Measurements from ENCODE around the gene MORN5.
"Not testable (repeated sequence)": the region's sequence is repeated elsewhere in the genome, so short reads cannot be mapped to it uniquely, and the experiment has no call there.

Gene MORN5

DNA sequence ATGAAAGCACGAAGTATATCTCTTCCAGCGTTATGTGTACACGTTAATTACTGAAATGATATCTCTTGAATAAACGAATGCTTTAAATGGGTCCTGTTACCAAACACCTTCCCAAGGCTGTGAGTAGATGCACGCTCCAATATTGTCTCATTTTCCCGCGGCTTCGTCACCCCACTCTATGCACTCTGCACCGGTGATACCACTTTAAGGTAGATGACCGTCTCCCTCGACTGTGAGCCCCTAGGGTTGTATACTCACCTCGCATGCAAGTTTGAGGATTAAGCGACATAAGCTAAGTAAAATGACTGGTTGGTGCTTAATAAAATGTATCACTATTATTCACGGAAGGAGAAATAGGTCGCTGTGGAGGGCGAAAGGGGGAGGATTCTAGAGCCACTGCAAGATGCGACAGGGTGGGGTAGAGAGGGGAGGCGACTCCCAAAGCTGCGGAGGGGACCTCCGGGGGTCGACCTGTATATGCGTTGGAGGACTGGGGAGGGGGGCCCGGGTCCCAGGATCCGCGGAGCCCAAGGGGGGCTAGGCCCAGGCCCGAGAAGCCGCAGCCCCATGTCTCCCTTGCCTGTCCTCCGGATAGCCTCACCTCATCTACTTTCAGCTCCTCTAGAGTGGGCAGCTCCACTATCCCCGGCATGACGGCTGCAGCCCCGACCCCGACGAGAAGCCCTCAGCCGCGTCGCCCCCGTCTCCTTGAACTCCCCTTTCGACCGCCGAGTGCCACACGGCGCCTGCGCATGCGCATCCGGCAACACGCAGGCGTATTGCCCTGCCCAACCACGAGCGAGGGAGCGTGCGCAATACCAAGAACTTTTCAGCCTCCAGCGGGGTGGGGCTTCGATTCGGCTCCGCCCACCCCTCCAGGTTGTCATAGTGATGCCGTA is at the start of gene MORN5, which contains the start of gene NDUFA8:
TSS of gene MORN5 (plus strand) at position 883 of the 899 bp plus-strand sequence. CDS start 65 bp downstream, outside the sequence.
TSS of gene NDUFA8 (minus strand) at position 754 of the 899 bp plus-strand sequence. CDS start at position 652, 102 bp downstream.
- H3K4me3 ChIP-seq (ENCODE audit: low read length), result peak within 1 kb of the TSS; percentile 96

GRCh38 chr9:122110100-122110833 is 49.4 kb upstream of the MORN5 start:
- no peak for TF ChIP-seq ZNF274 (IDR thresholded peaks at IDR 0.05; ENCODE audit: low read depth, low read length)
- no peak overlapping the region for H3K4me3 ChIP-seq (ENCODE audit: low read length)

More for the DNA sequence above, at the start of gene MORN5, which contains the start of gene NDUFA8:
- TF ChIP-seq ZNF274 (IDR thresholded peaks at IDR 0.05; ENCODE audit: low read depth, low read length), result no peak

DNA sequence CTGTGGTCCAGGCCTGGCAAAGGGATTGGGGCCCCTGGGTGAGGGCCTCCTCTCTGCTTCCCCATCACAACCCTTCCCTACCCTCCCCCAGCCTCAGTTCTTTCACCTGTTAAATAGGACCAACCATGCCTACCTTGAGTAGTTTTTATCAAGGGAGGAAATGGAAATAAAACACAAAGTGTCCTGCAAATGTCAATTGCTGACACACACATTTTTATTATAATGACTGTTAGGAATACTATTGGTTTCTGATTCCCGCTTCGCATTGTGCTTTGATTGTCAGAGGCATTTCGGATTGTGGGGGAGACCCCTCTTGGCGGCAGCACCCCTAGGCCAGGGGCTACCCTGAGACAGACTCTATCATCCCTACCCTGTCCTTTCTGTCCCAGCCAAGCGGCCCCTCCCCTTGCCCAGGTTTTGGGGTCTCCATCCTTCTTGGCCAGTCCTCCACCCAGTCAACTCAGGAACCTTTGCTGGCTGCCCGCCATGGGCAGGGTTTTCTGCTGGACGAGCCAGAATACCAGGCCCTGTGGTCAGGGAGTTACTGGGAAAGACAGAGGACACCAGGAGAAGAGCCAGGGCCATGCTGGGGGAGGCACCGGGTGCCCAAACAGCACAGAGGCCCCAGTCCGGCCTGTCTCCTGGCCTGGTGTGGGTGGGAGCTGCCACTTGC is 48.2 kb upstream of the MORN5 start:
- TF ChIP-seq ZNF274 (IDR thresholded peaks at IDR 0.05; ENCODE audit: low read depth, low read length), result no peak

GRCh38 chr9:122112238-122112637 is 47.5 kb upstream of the MORN5 start:
- H3K4me3 ChIP-seq (ENCODE audit: low read length), result no peak overlapping the region
- TF ChIP-seq ZNF274 (IDR thresholded peaks at IDR 0.05; ENCODE audit: low read depth, low read length), result no peak

More for the DNA sequence above, 48.2 kb upstream of the MORN5 start:
- no peak overlapping the region for H3K4me3 ChIP-seq (ENCODE audit: low read length)

DNA sequence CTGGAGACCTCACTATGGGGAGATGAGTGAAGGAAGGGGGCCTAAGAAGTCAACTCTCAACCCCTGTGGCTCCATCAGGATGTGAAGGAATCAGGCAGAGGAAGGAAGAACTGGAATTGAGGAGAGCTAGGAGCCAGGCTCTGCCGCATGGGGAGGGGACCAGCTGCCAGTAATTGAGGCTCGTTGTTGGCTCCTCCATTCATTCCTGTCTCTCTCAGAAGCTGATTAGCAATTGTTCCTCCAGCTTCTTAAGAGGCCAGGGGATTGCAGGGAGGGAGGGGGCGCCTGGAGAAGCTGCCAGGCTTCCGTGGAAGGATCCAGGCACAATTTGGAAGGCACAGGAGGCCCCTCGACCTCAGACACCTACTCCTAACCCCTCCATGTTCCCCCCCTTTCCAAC is 46.1 kb upstream of the MORN5 start:
- no peak for TF ChIP-seq ZNF274 (IDR thresholded peaks at IDR 0.05; ENCODE audit: low read depth, low read length)
- no peak overlapping the region for H3K4me3 ChIP-seq (ENCODE audit: low read length)

GRCh38 chr9:122115176-122116035 is 44.3 kb upstream of the MORN5 start:
- TF ChIP-seq ZNF274 (IDR thresholded peaks at IDR 0.05; ENCODE audit: low read depth, low read length), result no peak
- H3K4me3 ChIP-seq (ENCODE audit: low read length), result no peak overlapping the region

GRCh38 chr9:122116040-122116439 is 43.7 kb upstream of the MORN5 start:
- TF ChIP-seq ZNF274 (IDR thresholded peaks at IDR 0.05; ENCODE audit: low read depth, low read length), result no peak
- H3K4me3 ChIP-seq (ENCODE audit: low read length), result no peak overlapping the region

DNA sequence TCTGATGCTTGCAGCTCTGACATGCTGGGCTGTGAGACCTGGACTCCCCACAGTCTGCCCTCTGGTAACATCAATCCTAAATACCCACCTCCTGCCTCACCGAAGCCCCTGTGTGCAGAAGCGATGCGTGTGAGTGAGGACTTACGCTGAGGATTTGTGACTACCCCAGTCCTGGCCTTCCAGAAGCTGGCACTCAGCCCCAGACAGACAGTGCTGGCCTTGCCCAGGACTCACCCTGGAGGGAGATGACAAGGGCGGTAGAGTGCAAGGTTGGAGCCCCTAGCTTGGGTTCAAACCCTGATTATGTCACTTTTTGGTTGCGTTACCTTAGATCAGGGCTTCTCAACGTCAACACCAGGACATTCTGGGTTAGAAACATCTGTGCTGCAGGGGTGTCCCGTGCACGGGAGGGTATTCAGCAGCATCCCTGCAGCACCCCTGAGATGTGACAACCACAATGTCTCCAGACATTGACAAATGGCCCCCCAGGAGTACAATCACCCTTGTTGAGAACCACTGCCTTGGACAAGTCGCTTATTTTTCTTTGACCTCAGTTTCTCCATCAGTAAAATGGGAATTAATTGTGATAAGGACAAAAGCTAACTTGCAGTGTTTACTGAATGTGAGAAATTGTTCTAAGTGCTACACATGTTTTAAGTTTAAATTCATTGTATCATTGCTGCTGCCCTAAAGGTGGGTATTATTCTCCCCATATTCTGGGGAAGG is 43.1 kb upstream of the MORN5 start:
- TF ChIP-seq ZNF274 (IDR thresholded peaks at IDR 0.05; ENCODE audit: low read depth, low read length), result no peak
- no peak overlapping the region for H3K4me3 ChIP-seq (ENCODE audit: low read length)

- not testable (repeated sequence) for H3K4me3 ChIP-seq (ENCODE audit: low read length)
Observed at GRCh38 chr9:122117241-122117640, 42.5 kb upstream of the MORN5 start.

DNA sequence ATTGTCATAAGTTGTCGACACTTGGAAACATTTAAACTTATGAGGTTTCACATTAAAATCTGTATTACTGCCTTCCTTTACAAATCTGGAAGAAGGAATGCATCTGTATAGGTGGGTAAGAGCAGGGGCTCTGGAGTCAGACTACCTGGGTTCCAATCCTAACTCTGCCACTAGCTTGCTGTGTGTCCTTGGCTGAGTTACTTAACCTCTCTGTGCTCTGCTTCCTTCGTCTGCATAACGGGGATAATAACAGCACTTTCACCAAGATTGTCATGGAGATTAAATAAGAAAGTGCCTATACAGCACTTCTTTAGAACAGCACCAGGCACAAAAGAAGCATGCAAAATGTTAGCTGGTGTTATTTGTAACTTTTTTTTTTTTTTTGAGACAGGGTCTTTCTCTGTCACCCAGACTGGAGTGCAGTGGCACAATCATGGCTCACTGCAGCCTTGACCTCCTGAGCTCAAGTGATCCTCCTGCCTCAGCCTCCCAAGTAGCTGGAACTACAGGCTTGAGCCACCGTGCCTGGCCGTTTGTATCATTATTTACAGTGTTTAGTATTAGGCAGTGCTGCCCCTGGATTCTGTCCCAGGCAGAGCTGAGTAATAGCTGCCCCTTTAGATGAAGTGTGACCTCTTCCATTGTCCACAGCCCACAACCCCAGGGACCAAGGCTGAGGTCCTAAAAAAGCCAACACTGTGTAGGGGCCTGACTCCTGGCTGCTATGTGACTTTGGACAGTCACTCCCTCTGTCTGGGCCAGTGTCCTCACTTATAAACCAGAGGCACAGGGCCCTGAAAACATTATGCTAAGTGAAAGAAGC is 41.2 kb upstream of the MORN5 start:
- TF ChIP-seq ZNF274 (IDR thresholded peaks at IDR 0.05; ENCODE audit: low read depth, low read length), result no peak
- no peak overlapping the region for H3K4me3 ChIP-seq (ENCODE audit: low read length)

DNA sequence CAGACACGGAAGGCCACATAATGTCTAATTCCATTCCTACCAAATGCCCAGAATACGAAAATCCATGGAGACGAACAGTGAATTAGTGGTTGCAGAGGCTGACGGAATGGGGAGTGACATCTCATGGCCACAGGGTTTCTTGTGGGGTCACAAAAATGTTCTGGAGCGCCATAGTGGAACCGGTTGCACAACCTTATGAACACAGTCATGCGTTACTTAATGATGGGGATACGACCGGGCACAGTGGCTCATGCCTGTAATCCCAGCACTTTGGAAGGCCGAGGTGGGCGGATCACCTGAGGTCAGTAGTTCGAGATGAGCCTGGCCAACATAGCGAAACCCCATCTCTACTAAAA is 40.6 kb upstream of the MORN5 start:
- TF ChIP-seq ZNF274 (IDR thresholded peaks at IDR 0.05; ENCODE audit: low read depth, low read length), result no peak

DNA sequence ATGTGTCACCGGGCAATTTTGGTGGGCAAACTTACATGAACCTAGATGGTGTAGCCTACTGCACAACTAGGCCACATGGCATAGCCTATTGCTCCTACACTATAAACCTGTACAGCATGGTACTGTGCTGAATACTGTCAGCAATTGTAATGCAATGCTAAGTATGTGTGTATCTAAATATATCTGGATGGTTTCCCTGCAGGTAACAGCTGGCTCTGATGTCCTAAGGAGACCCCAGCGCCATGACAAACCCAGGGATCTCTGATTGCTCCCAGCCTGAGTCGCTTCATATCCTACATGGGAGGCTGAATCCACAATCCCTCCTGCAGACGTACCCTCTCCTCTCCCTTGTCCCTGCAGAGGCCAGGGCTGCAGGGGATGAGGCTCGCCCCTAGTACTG is 40.0 kb upstream of the MORN5 start:
- TF ChIP-seq ZNF274 (IDR thresholded peaks at IDR 0.05; ENCODE audit: low read depth, low read length), result no peak
- H3K4me3 ChIP-seq (ENCODE audit: low read length), result no peak overlapping the region

More for the DNA sequence above, 40.6 kb upstream of the MORN5 start:
- H3K4me3 ChIP-seq (ENCODE audit: low read length), result no peak overlapping the region

Data from GM08714 (cell line).